Measurements from ENCODE around the gene KBTBD12.

The KBTBD12 gene

DNA sequence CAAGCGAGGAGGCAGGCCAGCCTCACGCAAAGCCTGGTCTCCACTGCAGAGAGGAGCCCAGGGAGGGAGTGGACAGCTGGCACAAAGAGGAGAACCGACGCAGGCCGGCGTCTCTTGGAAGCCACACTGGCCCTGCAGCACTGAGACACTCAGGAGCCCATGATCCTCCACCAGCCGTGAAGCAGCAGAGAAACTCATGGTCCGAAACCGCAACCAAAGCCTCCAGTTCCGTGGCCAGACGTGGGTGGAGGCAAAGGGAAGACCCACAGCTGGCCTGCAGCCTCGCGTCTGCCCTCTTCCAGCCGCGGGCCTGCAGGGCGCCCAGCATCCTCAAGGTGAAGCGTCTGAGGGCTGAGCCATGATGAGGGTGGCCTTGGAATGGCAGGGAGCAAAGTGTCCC is 75.0 kb downstream of the KBTBD12 start:
- DNase-seq (no peak), ATAC-seq (ENCODE audit: insufficient read depth, low read depth) (no peak)
- no peaks in the 10 kb centered on the region for H3K36me3 ChIP-seq (ENCODE audit: insufficient read depth, low read length)
- no peaks in the 10 kb centered on the region for H3K4me1 ChIP-seq (ENCODE audit: insufficient read depth, low read length)
- H3K27ac ChIP-seq (ENCODE audit: low read length): no peak overlapping the region
- H3K4me2 ChIP-seq (ENCODE audit: insufficient read depth, low read length): no peak overlapping the region
- no peaks in the 10 kb centered on the region for H3K9me3 ChIP-seq (ENCODE audit: insufficient read depth, low read length, severe bottlenecking)
- no peak overlapping the region for H3K9ac ChIP-seq (ENCODE audit: low read depth, low read length)
- TF ChIP-seq EZH2 (IDR thresholded peaks at IDR 0.05; ENCODE audit: borderline replicate concordance, low read depth, low read length, severe bottlenecking) (no peak), CTCF (IDR thresholded peaks at IDR 0.05; ENCODE audit: borderline replicate concordance, extremely low read depth, low read length, poor library complexity, severe bottlenecking) (no peak)
- no peak overlapping the region for H3K4me3 ChIP-seq (ENCODE audit: low read depth in 1 of 2, low read length in 2 of 2)
- H2AFZ ChIP-seq (ENCODE audit: low read depth, low read length): no peak overlapping the region
- peaks cover 3% of the 10 kb centered on the region for H3K27me3 ChIP-seq (ENCODE audit: insufficient read depth, low read length, poor library complexity)
- no peaks in the 10 kb centered on the region for H3K79me2 ChIP-seq (ENCODE audit: insufficient read depth, low read length)
- H4K20me1 ChIP-seq (ENCODE audit: insufficient read depth, low read length): no peaks in the 10 kb centered on the region

DNA sequence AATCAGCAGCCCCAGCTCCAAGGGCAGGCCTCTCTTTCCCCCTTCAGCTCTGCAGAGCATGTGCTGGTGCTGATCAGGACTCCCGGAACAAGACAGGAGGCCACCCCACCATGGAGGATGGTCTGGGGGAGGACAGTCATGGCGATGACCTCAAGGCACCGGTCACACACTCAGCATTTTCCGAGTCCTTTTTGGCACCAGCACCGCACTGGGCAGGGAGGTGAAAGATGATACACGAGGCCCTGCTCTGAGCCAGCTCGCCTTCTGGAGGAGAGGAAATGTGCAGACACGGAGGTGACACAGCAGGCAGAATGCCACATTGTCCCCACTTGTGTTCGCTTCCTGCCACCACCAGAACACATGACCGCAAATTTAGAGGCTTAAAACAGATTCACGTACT is 75.4 kb downstream of the KBTBD12 start:
- H3K9ac ChIP-seq (ENCODE audit: low read depth, low read length): no peak overlapping the region
- no peak for DNase-seq
- no peaks in the 10 kb centered on the region for H3K4me1 ChIP-seq (ENCODE audit: insufficient read depth, low read length)
- H3K36me3 ChIP-seq (ENCODE audit: insufficient read depth, low read length): no peaks in the 10 kb centered on the region
- H3K4me3 ChIP-seq (ENCODE audit: low read depth in 1 of 2, low read length in 2 of 2): no peak overlapping the region
- ATAC-seq (ENCODE audit: insufficient read depth, low read depth): no peak
- H3K27me3 ChIP-seq (ENCODE audit: insufficient read depth, low read length, poor library complexity): peaks cover 3% of the 10 kb centered on the region
- H3K4me2 ChIP-seq (ENCODE audit: insufficient read depth, low read length): no peak overlapping the region
- H4K20me1 ChIP-seq (ENCODE audit: insufficient read depth, low read length): no peaks in the 10 kb centered on the region
- H3K9me3 ChIP-seq (ENCODE audit: insufficient read depth, low read length, severe bottlenecking): no peaks in the 10 kb centered on the region
- H3K27ac ChIP-seq (ENCODE audit: low read length): no peak overlapping the region
- no peak for TF ChIP-seq CTCF (IDR thresholded peaks at IDR 0.05; ENCODE audit: borderline replicate concordance, extremely low read depth, low read length, poor library complexity, severe bottlenecking)
- no peak for TF ChIP-seq EZH2 (IDR thresholded peaks at IDR 0.05; ENCODE audit: borderline replicate concordance, low read depth, low read length, severe bottlenecking)
- no peak overlapping the region for H2AFZ ChIP-seq (ENCODE audit: low read depth, low read length)
- H3K79me2 ChIP-seq (ENCODE audit: insufficient read depth, low read length): no peaks in the 10 kb centered on the region

GRCh38 chr3:127991251-127991650 is 76.2 kb downstream of the KBTBD12 start:
- H3K27me3 ChIP-seq (ENCODE audit: insufficient read depth, low read length, poor library complexity): peaks cover 3% of the 10 kb centered on the region
- no peak overlapping the region for H2AFZ ChIP-seq (ENCODE audit: low read depth, low read length)
- H3K79me2 ChIP-seq (ENCODE audit: insufficient read depth, low read length): no peaks in the 10 kb centered on the region
- H3K9me3 ChIP-seq (ENCODE audit: insufficient read depth, low read length, severe bottlenecking): no peaks in the 10 kb centered on the region
- H3K4me1 ChIP-seq (ENCODE audit: insufficient read depth, low read length): no peaks in the 10 kb centered on the region
- TF ChIP-seq CTCF (IDR thresholded peaks at IDR 0.05; ENCODE audit: borderline replicate concordance, extremely low read depth, low read length, poor library complexity, severe bottlenecking) (no peak), EZH2 (IDR thresholded peaks at IDR 0.05; ENCODE audit: borderline replicate concordance, low read depth, low read length, severe bottlenecking) (no peak)
- DNase-seq (no peak), ATAC-seq (ENCODE audit: insufficient read depth, low read depth) (no peak)
- H3K9ac ChIP-seq (ENCODE audit: low read depth, low read length): no peak overlapping the region
- no peak overlapping the region for H3K4me2 ChIP-seq (ENCODE audit: insufficient read depth, low read length)
- no peak overlapping the region for H3K4me3 ChIP-seq (ENCODE audit: low read depth in 1 of 2, low read length in 2 of 2)
- H4K20me1 ChIP-seq (ENCODE audit: insufficient read depth, low read length): no peaks in the 10 kb centered on the region
- no peak overlapping the region for H3K27ac ChIP-seq (ENCODE audit: low read length)
- H3K36me3 ChIP-seq (ENCODE audit: insufficient read depth, low read length): no peaks in the 10 kb centered on the region

GRCh38 chr3:127991681-127992080 is 76.6 kb downstream of the KBTBD12 start:
- DNase-seq (no peak), ATAC-seq (ENCODE audit: insufficient read depth, low read depth) (no peak)
- Histone ChIP-seq H3K9ac (ENCODE audit: low read depth, low read length) (no peak overlapping the region), H3K79me2 (ENCODE audit: insufficient read depth, low read length) (no peaks in the 10 kb centered on the region), H3K4me1 (ENCODE audit: insufficient read depth, low read length) (no peaks in the 10 kb centered on the region), H4K20me1 (ENCODE audit: insufficient read depth, low read length) (no peaks in the 10 kb centered on the region), H3K36me3 (ENCODE audit: insufficient read depth, low read length) (no peaks in the 10 kb centered on the region), H3K27ac (ENCODE audit: low read length) (no peak overlapping the region), H2AFZ (ENCODE audit: low read depth, low read length) (no peak overlapping the region), H3K4me3 (ENCODE audit: low read depth in 1 of 2, low read length in 2 of 2) (no peak overlapping the region), H3K27me3 (ENCODE audit: insufficient read depth, low read length, poor library complexity) (peaks cover 3% of the 10 kb centered on the region), H3K9me3 (ENCODE audit: insufficient read depth, low read length, severe bottlenecking) (no peaks in the 10 kb centered on the region), H3K4me2 (ENCODE audit: insufficient read depth, low read length) (no peak overlapping the region)
- TF ChIP-seq CTCF (IDR thresholded peaks at IDR 0.05; ENCODE audit: borderline replicate concordance, extremely low read depth, low read length, poor library complexity, severe bottlenecking): no peak
- TF ChIP-seq EZH2 (IDR thresholded peaks at IDR 0.05; ENCODE audit: borderline replicate concordance, low read depth, low read length, severe bottlenecking): no peak

Data from DND-41 (cell line).